Mesodermal cell (in vitro differentiated cells): Measurements from ENCODE around the gene ABCA4.
A peak's percentile ranks its signal among the peaks of the same experiment; 100 is the strongest.

Source experiments
- H3K27ac ChIP-seq: 2 replicates; pipeline ENCODE4 v1.7.0; 2013; ENCODE audit warnings: mild to moderate bottlenecking, low read depth, low read length, moderate library complexity; ENCODE audit not compliant: severe bottlenecking
- H3K36me3 ChIP-seq: 2 replicates; pipeline ENCODE4 v1.7.1; 2013; ENCODE audit warnings: mild to moderate bottlenecking, low read length, moderate library complexity; ENCODE audit not compliant: control insufficient read depth, insufficient read depth
- H3K4me1 ChIP-seq: one replicate; pipeline ENCODE4 v1.7.1; 2013; ENCODE audit warnings: mild to moderate bottlenecking, low read length; ENCODE audit not compliant: insufficient read depth, control insufficient read depth, poor library complexity, severe bottlenecking
- H3K4me3 ChIP-seq: 2 replicates; pipeline ENCODE4 v1.7.0; 2013; ENCODE audit warnings: low read length, control low read depth, mild to moderate bottlenecking; ENCODE audit not compliant: insufficient read depth, poor library complexity, severe bottlenecking; ENCODE audit errors: extremely low read depth
- H3K9me3 ChIP-seq: 2 replicates; pipeline ENCODE4 v1.7.1; 2013; ENCODE audit warnings: mild to moderate bottlenecking, low read length, moderate library complexity; ENCODE audit not compliant: control insufficient read depth
- WGBS, 2 experiments: methylation state at CpG; one replicate each; pipeline ENCODE4 v1.1.5; 2013; ENCODE audit warnings: missing lambda C conversion rate in 2 of 2; ENCODE audit not compliant: insufficient coverage in 2 of 2; 5-methylcytosine and 5-hydroxymethylcytosine counted together

The ABCA4 gene

GRCh38 chr1:94050254-94050653 lies 70.7 kb downstream of the ABCA4 start:
- H3K9me3 ChIP-seq = no peaks in the 10 kb centered on the region
- no CpG with 5 or more reads among the region's 1 CpG for WGBS, 2 experiments
- H3K27ac ChIP-seq = no peak overlapping the region
- H3K36me3 ChIP-seq = no peaks in the 10 kb centered on the region
- no peak overlapping the region for H3K4me3 ChIP-seq
- peaks cover 25% of the 10 kb centered on the region for H3K4me1 ChIP-seq

- Histone ChIP-seq H3K9me3 (no peaks in the 10 kb centered on the region), H3K4me3 (no peak overlapping the region), H3K36me3 (no peaks in the 10 kb centered on the region), H3K4me1 (peaks cover 25% of the 10 kb centered on the region), H3K27ac (no peak overlapping the region)
- WGBS, 2 experiments = 92 to 94% methylated on average over 2 of the region's 3 CpGs
Measured at GRCh38 chr1:94049791-94050190, 71.2 kb downstream of the ABCA4 start.

- Histone ChIP-seq H3K9me3 (no peaks in the 10 kb centered on the region), H3K4me1 (peaks cover 29% of the 10 kb centered on the region), H3K27ac (peak overlapping the region; percentile 83), H3K4me3 (no peak overlapping the region), H3K36me3 (no peaks in the 10 kb centered on the region)
- WGBS, 2 experiments = 69 to 76% methylated on average over 7 to 8 of the region's 11 CpGs
Measured at GRCh38 chr1:94048413-94049164, 72.4 kb downstream of the ABCA4 start.

- H3K4me1 ChIP-seq = peaks cover 29% of the 10 kb centered on the region
- WGBS, 2 experiments = 60 to 84% methylated on average over 1 to 2 of the region's 2 CpGs
- no peak overlapping the region for H3K4me3 ChIP-seq
- peak overlapping the region; percentile 83 for H3K27ac ChIP-seq
- H3K9me3 ChIP-seq = no peaks in the 10 kb centered on the region
- H3K36me3 ChIP-seq = no peaks in the 10 kb centered on the region
Measured at GRCh38 chr1:94047949-94048348, 73.0 kb downstream of the ABCA4 start.

- 19 to 23% methylated on average over 16 to 20 of the region's 22 CpGs for WGBS, 2 experiments
- Histone ChIP-seq H3K4me3 (no peak overlapping the region), H3K9me3 (no peaks in the 10 kb centered on the region), H3K36me3 (no peaks in the 10 kb centered on the region), H3K27ac (peak overlapping the region; percentile 92), H3K4me1 (peaks cover 29% of the 10 kb centered on the region)
Measured at GRCh38 chr1:94045465-94046056, 75.4 kb downstream of the ABCA4 start.

GRCh38 chr1:94044891-94045290 lies 76.1 kb downstream of the ABCA4 start:
- peaks cover 33% of the 10 kb centered on the region for H3K4me1 ChIP-seq
- WGBS, 2 experiments = 94 to 100% methylated on average over 6 to 8 of the region's 9 CpGs
- H3K27ac ChIP-seq = peak overlapping the region; percentile 92
- H3K9me3 ChIP-seq = no peaks in the 10 kb centered on the region
- H3K4me3 ChIP-seq = no peak overlapping the region
- no peaks in the 10 kb centered on the region for H3K36me3 ChIP-seq

GRCh38 chr1:94044290-94044790 lies 76.6 kb downstream of the ABCA4 start:
- Histone ChIP-seq H3K27ac (peak overlapping the region; percentile 92), H3K36me3 (no peaks in the 10 kb centered on the region), H3K9me3 (no peaks in the 10 kb centered on the region), H3K4me1 (peaks cover 39% of the 10 kb centered on the region), H3K4me3 (no peak overlapping the region)
- WGBS, 2 experiments = 82 to 83% methylated on average over 9 of the region's 9 CpGs

GRCh38 chr1:94043738-94044289 lies 77.1 kb downstream of the ABCA4 start:
- WGBS, 2 experiments = 62 to 66% methylated on average over 1 to 2 of the region's 4 CpGs

GRCh38 chr1:94042388-94042787 lies 78.6 kb downstream of the ABCA4 start:
- H3K4me3 ChIP-seq = no peak overlapping the region
- H3K36me3 ChIP-seq = no peaks in the 10 kb centered on the region
- H3K27ac ChIP-seq = no peak overlapping the region
- peaks cover 42% of the 10 kb centered on the region for H3K4me1 ChIP-seq
- no peaks in the 10 kb centered on the region for H3K9me3 ChIP-seq
- 100% methylated on average over 1 of the region's 1 CpG for WGBS, 2 experiments

More at GRCh38 chr1:94043738-94044289, 77.1 kb downstream of the ABCA4 start:
- H3K4me3 ChIP-seq = no peak overlapping the region
- H3K9me3 ChIP-seq = no peaks in the 10 kb centered on the region
- H3K27ac ChIP-seq = peak overlapping the region; percentile 92
- H3K36me3 ChIP-seq = no peaks in the 10 kb centered on the region
- H3K4me1 ChIP-seq = peaks cover 41% of the 10 kb centered on the region

GRCh38 chr1:94039871-94040569 lies 80.9 kb downstream of the ABCA4 start:
- Histone ChIP-seq H3K4me3 (no peak overlapping the region), H3K36me3 (no peaks in the 10 kb centered on the region), H3K27ac (peak overlapping the region; percentile 38), H3K9me3 (no peaks in the 10 kb centered on the region), H3K4me1 (peaks cover 42% of the 10 kb centered on the region)
- WGBS, 2 experiments = 86 to 88% methylated on average over 8 of the region's 11 CpGs
